Measurements from ENCODE around the gene RNH1.

- TF ChIP-seq POLR2A (IDR thresholded peaks at IDR 0.05; ENCODE audit: low read depth, low read length) (no peak), POLR2AphosphoS5 (IDR thresholded peaks at IDR 0.05; ENCODE audit: low read depth, low read length) (no peak)
Measured at GRCh38 chr11:488579-488978, 18.5 kb downstream of the RNH1 start.
